C4-2B (cell line): ENCODE data around the gene PEAK3.

ENCODE experiments used
- ZFX ChIP-seq: fragments of 450-650 bp; IDR thresholded peaks from 2 replicates; pipeline ENCODE4 v1.6.1; 2017
- TF ChIP-seq, protein P1 (sequence below): fragments of 450-650 bp; conservative IDR thresholded peaks from 2 replicates; pipeline ENCODE4 v1.5.1; 2017; ENCODE audit warnings: mild to moderate bottlenecking

DNA sequence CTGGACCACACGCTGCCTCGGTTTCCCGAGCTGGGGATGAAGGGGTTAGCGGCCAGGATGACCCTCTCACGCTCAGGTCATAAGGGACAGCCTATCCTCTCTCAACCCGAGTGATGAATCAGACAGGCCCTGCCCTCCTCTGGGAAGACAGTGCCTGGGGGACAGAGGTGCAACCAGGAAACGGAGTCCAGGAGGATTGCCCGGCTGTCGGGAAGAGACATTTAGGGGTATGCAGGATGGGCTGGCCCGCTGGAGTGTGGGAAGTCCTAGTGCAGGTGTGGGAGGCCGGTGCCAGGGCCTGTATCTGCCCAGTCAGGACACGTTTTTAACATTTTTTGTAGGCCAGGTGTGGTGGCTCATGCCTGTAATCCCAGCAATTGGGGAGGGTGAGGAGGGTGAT, 38.1 kb upstream of the PEAK3 start:
- TF ChIP-seq, protein P1, sequence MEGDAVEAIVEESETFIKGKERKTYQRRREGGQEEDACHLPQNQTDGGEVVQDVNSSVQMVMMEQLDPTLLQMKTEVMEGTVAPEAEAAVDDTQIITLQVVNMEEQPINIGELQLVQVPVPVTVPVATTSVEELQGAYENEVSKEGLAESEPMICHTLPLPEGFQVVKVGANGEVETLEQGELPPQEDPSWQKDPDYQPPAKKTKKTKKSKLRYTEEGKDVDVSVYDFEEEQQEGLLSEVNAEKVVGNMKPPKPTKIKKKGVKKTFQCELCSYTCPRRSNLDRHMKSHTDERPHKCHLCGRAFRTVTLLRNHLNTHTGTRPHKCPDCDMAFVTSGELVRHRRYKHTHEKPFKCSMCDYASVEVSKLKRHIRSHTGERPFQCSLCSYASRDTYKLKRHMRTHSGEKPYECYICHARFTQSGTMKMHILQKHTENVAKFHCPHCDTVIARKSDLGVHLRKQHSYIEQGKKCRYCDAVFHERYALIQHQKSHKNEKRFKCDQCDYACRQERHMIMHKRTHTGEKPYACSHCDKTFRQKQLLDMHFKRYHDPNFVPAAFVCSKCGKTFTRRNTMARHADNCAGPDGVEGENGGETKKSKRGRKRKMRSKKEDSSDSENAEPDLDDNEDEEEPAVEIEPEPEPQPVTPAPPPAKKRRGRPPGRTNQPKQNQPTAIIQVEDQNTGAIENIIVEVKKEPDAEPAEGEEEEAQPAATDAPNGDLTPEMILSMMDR = no peak
- TF ChIP-seq ZFX = no peak
